HG03280 (cell line): ENCODE results near the gene NTSR1.

ENCODE experiments used
- ATAC-seq: cut with Tn5 transposase; IDR thresholded peaks from one replicate; pipeline ENCODE4 v1.9.1; 2021; ENCODE audit warnings: mild to moderate bottlenecking, moderate library complexity; ENCODE audit not compliant: unreplicated experiment

Gene NTSR1

GRCh38 chr20:62752671-62753501 lies 44.2 kb downstream of the NTSR1 start:
- no peak for ATAC-seq

GRCh38 chr20:62753626-62754025 lies 45.0 kb downstream of the NTSR1 start:
- no peak for ATAC-seq

GRCh38 chr20:62754122-62754990 lies 45.7 kb downstream of the NTSR1 start:
- ATAC-seq, result no peak

- ATAC-seq, result no peak
These were observed 46.3 kb downstream of the NTSR1 start for GRCh38 chr20:62754991-62755356.

GRCh38 chr20:62755817-62756724 lies 47.4 kb downstream of the NTSR1 start:
- no peak for ATAC-seq

GRCh38 chr20:62758226-62758912 lies 49.7 kb downstream of the NTSR1 start:
- ATAC-seq, result no peak

- no peak for ATAC-seq
These were observed 51.4 kb downstream of the NTSR1 start for GRCh38 chr20:62759981-62760431.

GRCh38 chr20:62760471-62760855 lies 51.8 kb downstream of the NTSR1 start:
- ATAC-seq, result no peak

GRCh38 chr20:62760856-62761758 lies 52.5 kb downstream of the NTSR1 start:
- ATAC-seq, result no peak

- ATAC-seq, result no peak
These were observed 53.1 kb downstream of the NTSR1 start for GRCh38 chr20:62761759-62762131.

- ATAC-seq, result no peak
These were observed 53.7 kb downstream of the NTSR1 start for GRCh38 chr20:62762376-62762775.

GRCh38 chr20:62762801-62763368 lies 54.2 kb downstream of the NTSR1 start:
- ATAC-seq, result no peak

- ATAC-seq, result no peak
These were observed 54.8 kb downstream of the NTSR1 start for GRCh38 chr20:62763404-62763803.

- ATAC-seq, result no peak
These were observed 55.7 kb downstream of the NTSR1 start for GRCh38 chr20:62764156-62764935.

- ATAC-seq, result no peak
These were observed 56.4 kb downstream of the NTSR1 start for GRCh38 chr20:62765021-62765420.

GRCh38 chr20:62765432-62766070 lies 56.9 kb downstream of the NTSR1 start:
- no peak for ATAC-seq

- no peak for ATAC-seq
These were observed 57.4 kb downstream of the NTSR1 start for GRCh38 chr20:62766071-62766450.

- ATAC-seq, result no peak
These were observed 58.1 kb downstream of the NTSR1 start for GRCh38 chr20:62766716-62767115.
